Measurements from ENCODE around the gene FDPS.

FDPS gene

GRCh38 chr1:155295942-155296267 is 12.8 kb upstream of the FDPS start:
- TF ChIP-seq CTCF (IDR thresholded peaks at IDR 0.05; ENCODE audit: low read depth, low read length): no peak
- no peak overlapping the region for H3K4me3 ChIP-seq (replicated peaks in 1 of 2; ENCODE audit: low read depth in 2 of 2, low read length in 2 of 2)
- no peak for DNase-seq (ENCODE audit: low read depth in 2 of 2)

- TF ChIP-seq CTCF (IDR thresholded peaks at IDR 0.05; ENCODE audit: low read depth, low read length): no peak
- DNase-seq (ENCODE audit: low read depth in 2 of 2): no peak
- no peak overlapping the region for H3K4me3 ChIP-seq (replicated peaks in 1 of 2; ENCODE audit: low read depth in 2 of 2, low read length in 2 of 2)
Observed at GRCh38 chr1:155296661-155297060, 12.0 kb upstream of the FDPS start.

GRCh38 chr1:155297384-155297783 is 11.3 kb upstream of the FDPS start:
- TF ChIP-seq CTCF (IDR thresholded peaks at IDR 0.05; ENCODE audit: low read depth, low read length): no peak
- no peak overlapping the region for H3K4me3 ChIP-seq (replicated peaks in 1 of 2; ENCODE audit: low read depth in 2 of 2, low read length in 2 of 2)
- no peak for DNase-seq (ENCODE audit: low read depth in 2 of 2)

GRCh38 chr1:155300024-155300423 is 8.6 kb upstream of the FDPS start:
- no peak for DNase-seq (ENCODE audit: low read depth in 2 of 2)
- H3K4me3 ChIP-seq (replicated peaks in 1 of 2; ENCODE audit: low read depth in 2 of 2, low read length in 2 of 2): no peak overlapping the region
- no peak for TF ChIP-seq CTCF (IDR thresholded peaks at IDR 0.05; ENCODE audit: low read depth, low read length)

- H3K4me3 ChIP-seq (replicated peaks in 1 of 2; ENCODE audit: low read depth in 2 of 2, low read length in 2 of 2): no peak overlapping the region
- no peak for DNase-seq (ENCODE audit: low read depth in 2 of 2)
- no peak for TF ChIP-seq CTCF (IDR thresholded peaks at IDR 0.05; ENCODE audit: low read depth, low read length)
Observed at GRCh38 chr1:155300553-155301329, 7.9 kb upstream of the FDPS start.

- no peak for DNase-seq (ENCODE audit: low read depth in 2 of 2)
- TF ChIP-seq CTCF (IDR thresholded peaks at IDR 0.05; ENCODE audit: low read depth, low read length): no peak
- no peak within 1 kb of the TSS for H3K4me3 ChIP-seq (replicated peaks in 1 of 2; ENCODE audit: low read depth in 2 of 2, low read length in 2 of 2)
Observed at GRCh38 chr1:155301342-155301841, 7.3 kb upstream of the FDPS start, which contains the start of gene PKLR. PKLR (minus strand) TSS chr1:155301438; CDS start chr1:155301395, 43 bp downstream.
